ENCODE data around the gene DUS1L.

DNA sequence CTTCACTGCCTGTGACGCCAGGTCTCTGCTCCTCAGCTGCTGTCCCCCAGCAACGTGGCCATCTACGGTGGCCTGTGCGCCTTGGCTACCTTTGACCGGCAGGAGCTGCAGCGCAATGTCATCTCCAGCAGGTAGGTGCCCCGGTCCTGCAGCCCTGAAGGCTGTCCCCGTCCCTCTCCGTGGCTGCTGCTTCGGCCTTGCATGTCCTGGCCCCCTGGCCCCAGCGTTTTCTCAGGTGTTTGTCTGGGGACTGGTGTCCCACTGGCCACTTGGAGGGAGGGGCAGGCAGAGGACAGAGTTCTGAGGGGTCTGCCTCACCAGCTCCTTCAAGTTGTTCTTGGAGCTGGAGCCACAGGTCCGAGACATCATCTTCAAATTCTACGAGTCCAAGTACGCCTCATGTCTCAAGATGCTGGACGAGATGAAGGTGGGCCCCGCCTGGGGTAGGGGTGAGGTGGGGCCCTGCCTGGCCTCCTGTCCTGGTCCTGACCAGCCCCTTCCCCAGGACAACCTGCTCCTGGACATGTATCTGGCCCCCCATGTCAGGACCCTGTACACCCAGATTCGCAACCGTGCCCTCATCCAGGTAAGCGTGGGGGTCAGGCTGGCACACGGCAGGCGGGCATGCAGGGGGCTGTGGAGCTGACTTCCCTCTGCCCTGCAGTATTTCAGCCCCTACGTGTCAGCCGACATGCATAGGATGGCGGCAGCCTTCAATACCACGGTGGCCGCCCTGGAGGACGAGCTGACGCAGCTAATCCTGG, 9.5 kb downstream of the DUS1L start:
- TF ChIP-seq, protein P1, sequence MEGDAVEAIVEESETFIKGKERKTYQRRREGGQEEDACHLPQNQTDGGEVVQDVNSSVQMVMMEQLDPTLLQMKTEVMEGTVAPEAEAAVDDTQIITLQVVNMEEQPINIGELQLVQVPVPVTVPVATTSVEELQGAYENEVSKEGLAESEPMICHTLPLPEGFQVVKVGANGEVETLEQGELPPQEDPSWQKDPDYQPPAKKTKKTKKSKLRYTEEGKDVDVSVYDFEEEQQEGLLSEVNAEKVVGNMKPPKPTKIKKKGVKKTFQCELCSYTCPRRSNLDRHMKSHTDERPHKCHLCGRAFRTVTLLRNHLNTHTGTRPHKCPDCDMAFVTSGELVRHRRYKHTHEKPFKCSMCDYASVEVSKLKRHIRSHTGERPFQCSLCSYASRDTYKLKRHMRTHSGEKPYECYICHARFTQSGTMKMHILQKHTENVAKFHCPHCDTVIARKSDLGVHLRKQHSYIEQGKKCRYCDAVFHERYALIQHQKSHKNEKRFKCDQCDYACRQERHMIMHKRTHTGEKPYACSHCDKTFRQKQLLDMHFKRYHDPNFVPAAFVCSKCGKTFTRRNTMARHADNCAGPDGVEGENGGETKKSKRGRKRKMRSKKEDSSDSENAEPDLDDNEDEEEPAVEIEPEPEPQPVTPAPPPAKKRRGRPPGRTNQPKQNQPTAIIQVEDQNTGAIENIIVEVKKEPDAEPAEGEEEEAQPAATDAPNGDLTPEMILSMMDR (IDR thresholded peaks at IDR 0.05; ENCODE audit: low read length) = no peak
- TF ChIP-seq EZH2 (IDR thresholded peaks at IDR 0.05; ENCODE audit: borderline replicate concordance, low read length) = no peak
